NCI-H1048 (cell line): Measurements from ENCODE around the gene PPP1R9B.

ENCODE experiments used
- DNase-seq: peaks from one replicate; lab custom pipeline; 2025; lab: John Stamatoyannopoulos, UW

PPP1R9B gene

DNA sequence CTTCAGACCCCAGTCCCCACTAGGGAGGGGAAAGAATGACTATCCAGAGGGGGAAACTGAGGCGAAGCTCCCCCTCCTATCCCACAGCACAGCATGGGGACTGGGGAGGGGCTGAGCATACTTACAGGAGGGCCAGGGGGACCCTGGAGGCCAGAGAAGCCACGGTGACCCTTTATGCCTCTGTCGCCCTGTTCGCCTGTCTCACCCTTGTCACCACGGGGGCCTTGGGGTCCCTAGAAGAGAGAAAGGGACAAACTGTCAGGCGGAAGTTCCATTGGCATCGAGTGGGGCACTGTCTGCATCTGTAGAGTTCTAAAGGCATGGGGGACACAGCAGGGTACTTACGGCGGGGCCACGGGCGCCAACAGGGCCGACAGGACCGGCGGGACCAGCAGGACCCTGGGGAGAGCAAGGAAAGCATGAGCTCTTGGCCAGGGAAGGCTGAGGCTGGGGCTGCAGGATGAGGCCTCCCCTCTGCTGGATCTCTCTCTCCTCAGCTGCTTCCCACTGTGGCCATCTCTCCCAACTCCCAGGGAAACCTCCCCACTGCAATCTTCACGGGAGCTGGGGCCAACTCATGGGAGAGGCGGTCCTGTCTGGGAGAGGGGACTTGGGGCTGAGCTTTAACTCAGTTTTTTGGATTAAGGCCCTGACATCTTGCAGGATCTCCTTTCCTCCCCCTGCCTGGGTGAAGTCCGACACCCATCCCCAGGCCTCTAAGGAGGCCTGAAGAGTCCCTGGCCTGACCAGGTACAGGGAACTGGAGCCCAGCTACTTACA lies 37.5 kb upstream of the PPP1R9B start:
- no peak for DNase-seq

GRCh38 chr17:50187394-50187725 lies 36.9 kb upstream of the PPP1R9B start:
- DNase-seq, result no peak

DNA sequence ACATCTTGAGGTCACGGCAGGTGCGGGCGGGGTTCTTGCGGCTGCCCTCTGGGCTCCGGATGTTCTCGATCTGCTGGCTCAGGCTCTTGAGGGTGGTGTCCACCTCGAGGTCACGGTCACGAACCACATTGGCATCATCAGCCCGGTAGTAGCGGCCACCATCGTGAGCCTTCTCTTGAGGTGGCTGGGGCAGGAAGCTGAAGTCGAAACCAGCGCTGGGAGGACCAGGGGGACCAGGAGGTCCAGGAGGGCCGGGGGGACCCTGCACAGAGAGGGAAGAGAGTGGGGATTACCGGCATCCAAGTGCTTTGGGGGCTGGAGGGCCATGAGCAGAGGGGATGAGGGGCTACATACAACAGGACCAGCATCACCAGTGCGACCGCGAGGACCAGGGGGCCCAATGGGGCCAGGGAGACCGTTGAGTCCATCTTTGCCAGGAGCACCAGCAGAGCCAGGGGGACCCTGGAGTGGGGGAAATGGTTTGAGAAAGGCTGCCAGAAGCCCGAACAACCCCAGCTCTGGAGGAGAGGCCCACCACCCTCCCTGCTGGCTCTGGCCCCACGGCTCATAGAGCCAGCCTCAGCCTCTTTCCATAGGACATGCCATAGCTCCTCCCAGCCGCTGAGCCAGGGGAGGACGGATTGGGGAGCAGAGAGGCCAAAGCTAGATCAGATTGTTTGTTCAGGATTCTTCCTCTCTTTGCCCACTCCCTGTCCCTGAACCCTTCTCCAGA lies 36.4 kb upstream of the PPP1R9B start:
- DNase-seq, result no peak

GRCh38 chr17:50185631-50186471 lies 35.4 kb upstream of the PPP1R9B start:
- DNase-seq, result no peak

GRCh38 chr17:50184611-50185398 lies 34.3 kb upstream of the PPP1R9B start:
- no peak for DNase-seq

DNA sequence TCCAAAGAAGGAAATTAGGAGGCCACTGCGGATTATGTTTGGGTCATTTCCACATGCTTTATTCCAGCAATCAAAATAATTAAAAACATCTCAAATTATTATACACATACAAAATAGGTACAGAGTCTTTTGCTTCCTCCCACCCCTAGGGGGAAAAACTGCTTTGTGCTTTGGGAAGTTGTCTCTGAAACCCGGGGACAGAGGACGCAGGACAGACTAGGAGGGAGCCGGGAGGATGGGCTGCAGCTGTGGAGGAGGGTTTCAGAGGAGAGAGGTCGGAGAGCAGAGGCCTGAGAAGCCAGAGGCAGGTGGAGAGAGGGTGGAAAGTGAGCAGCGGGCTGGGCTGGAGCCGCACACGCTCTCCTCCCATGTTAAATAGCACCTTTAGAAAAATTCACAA lies 33.6 kb upstream of the PPP1R9B start:
- DNase-seq, result no peak

DNA sequence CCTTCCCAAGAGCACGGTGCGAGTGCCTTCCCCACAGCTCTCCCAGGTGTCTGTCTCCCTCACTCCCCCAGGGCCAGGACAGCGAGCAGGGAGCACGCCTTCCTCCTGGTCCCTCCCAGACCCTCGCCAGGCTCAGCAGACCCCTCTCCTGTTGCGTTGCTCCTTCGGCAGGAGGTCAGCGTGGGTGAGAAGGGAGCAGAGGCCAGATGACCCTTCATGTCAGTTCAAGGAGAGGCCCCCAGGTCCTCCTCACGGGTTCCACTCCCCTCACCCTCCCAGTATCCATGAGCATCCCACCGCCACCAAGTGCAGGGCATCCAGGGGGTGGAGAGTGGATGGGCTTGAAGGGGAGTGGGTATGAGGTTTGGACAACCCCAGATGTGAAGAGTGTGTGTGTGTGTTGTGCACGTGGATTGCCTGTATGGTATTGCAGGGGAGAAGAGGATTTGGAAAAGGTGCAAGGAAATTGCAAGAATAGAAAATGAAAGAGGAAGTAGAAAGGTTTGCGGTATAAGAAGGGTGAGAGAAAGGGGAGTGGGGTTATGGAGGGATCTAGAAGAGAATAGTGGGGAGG lies 33.0 kb upstream of the PPP1R9B start:
- no peak for DNase-seq

- DNase-seq, result no peak
Observed at GRCh38 chr17:50182783-50183420, 32.4 kb upstream of the PPP1R9B start.

GRCh38 chr17:50181591-50182560 lies 31.4 kb upstream of the PPP1R9B start:
- DNase-seq, result no peak

GRCh38 chr17:50181144-50181543 lies 30.7 kb upstream of the PPP1R9B start:
- no peak for DNase-seq

DNA sequence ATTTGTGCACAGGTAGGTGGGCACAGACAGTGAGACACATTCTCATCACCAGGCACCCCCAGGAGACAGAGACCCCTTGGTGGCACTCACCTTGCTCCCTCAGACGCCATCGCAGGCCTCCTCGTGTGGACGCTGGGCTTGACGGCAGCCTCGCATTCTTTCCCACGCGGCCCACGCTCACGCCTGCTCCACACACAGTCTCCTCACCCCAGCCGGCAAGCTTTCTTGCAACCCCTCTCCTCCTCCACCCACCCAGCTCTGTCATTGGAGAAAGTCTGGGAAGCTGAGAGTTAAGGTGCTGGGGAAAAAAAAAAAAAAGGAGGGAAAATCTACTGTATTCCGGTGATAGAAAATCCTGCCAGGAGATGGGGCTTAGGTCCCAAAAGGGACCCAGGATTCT lies 30.1 kb upstream of the PPP1R9B start:
- DNase-seq, result no peak

- no peak for DNase-seq
Observed at GRCh38 chr17:50180111-50180510, 29.6 kb upstream of the PPP1R9B start.

- no peak for DNase-seq
Observed at GRCh38 chr17:50177983-50178834, 27.7 kb upstream of the PPP1R9B start.

DNA sequence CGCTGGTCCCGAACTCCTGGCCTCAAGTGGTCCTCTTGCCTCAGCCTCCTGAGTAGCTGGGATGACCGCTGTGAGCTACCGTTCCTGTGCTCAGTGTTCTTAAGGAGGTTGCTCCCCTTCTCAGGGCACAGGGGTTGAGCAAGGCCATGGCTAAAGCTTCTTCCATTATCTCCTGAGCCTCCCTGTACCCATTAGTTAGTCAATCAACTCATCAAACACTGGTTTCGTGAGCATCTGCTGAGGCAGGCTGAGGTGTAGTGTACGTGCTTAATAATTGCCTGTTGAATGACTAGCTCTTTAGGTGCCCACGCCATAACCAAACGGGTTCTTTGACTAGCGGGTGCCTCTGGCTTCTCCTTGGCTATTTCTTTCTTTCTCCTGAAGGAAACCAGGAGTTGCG lies 27.0 kb upstream of the PPP1R9B start:
- no peak for DNase-seq

- DNase-seq, result no peak
Observed at GRCh38 chr17:50176559-50177357, 26.3 kb upstream of the PPP1R9B start.

- no peak for DNase-seq
Observed at GRCh38 chr17:50175035-50175807, 24.7 kb upstream of the PPP1R9B start.

GRCh38 chr17:50174444-50174843 lies 24.0 kb upstream of the PPP1R9B start:
- DNase-seq, result no peak
